NCI-H1105 (cell line): ENCODE data around the gene MAG.
"Not testable (repeated sequence)": the region's sequence is repeated elsewhere in the genome, so short reads cannot be mapped to it uniquely, and the experiment has no call there.

Source experiments
- DNase-seq: peaks from one replicate; lab custom pipeline; 2025; lab: John Stamatoyannopoulos, UW

The MAG gene

DNA sequence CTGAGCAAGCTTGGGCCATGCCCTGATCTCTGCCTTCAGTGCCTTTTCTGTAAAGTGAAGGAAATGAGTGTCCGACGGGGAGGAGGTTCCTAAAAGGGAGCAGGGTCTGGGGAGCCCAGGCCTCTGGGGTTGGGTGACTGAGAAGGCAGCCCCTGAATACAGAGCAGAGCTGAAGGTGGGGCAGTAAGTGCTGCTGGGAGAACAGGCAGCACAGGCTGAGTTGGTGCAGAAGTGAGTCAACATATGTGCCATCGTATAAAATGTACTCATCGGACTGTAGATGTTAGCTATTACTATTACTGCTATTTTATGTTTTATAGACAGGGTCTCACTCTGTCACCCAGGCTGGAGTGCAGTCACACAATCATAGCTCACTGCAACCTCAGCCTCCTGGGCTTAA, 10.7 kb upstream of the MAG start:
- no peak for DNase-seq

DNA sequence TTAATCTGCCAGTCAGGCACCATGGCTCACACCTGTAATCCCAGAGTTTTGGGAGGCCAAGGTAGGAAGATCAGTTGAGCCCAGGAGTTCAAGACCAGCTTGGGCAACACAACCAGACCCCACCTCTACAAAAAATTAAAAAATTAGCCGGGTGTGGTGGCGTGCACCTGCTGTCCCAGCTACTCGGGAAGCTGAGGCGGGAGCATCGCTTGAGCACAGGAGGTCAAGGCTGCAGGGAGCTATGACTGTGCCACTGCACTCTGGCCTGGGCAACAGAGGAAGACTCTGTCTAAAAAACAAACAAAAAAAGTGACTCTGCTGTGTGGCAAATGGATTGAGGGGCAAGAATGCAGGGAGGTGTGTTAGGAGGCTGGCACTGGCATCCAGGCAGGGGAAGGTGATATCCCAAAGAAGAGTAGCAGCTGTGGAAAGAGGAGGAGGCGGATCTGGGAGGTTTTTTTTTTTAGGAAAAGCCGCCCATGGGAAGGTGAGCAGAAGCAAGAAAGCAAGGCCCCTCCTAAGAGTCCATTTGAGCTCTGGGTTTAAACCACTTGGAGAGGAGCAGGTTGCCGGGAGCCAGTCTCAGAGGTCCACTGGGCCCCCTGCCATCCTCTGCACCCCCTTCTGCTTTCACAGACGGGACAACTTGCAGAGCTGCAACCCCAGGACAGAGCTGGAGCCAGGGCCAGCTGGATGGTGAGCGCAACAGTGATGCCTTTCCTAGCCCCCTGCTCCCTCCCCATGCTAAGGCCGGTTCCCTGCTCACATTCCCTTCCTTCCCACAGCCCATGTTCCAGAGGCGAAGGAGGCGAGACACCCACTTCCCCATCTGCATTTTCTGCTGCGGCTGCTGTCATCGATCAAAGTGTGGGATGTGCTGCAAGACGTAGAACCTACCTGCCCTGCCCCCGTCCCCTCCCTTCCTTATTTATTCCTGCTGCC, 7.5 kb upstream of the MAG start:
- no peak for DNase-seq

DNA sequence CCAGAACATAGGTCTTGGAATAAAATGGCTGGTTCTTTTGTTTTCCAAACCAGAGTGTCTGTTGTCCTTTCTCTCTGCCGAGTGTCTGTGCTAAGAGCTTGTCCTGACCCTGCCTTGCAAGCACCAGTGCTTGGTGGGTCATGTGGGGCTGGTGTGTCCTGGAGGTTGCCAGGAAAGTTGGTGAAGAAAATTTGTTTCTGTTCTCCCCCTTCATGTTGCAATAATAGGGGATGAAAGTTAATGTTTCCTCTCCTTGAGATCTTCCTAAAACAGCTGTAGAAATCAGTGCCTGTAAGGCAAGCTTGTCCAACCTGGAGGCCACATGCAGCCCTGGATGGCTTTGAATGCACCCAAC, 6.9 kb upstream of the MAG start:
- DNase-seq: no peak

DNA sequence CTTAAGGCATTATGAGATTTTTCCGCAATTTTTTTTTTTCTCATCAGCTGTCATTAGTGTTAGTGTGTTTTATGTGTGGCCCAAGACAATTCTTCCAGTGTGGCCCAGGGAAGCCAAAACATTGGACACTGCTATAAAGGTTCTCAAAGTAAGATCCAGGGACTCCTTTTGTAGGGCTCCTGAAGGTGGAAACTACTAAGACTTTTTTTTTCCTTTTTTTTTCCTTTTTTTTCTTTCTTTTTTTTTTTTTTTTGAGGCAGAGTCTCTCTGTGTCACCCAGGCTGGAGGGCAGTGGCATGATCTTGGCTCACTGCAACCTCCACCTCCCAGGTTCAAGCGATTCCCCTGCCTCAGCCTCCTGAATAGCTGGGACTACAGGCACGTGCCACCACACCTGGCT, 6.5 kb upstream of the MAG start:
- DNase-seq: not testable (repeated sequence)

DNA sequence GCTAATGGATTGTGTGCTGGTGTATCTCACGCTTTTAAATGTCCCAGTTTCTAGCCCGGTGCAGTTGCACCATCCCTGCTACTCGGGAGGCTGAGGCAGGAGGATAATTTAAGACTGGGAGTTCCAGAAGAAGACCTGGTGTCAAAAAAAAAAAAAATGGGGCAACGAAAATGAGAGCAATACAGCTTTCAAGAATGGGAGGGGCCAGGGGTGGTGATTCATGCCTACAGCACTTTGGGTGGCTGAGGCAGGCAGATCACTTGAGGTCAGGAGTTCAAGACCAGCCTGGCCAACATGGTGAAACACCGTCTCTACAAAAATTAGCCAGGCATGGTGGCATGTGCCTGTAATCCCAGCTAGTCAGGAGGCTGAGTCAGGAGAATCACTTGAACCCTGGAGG, 5.9 kb upstream of the MAG start:
- DNase-seq: not testable (repeated sequence)

DNA sequence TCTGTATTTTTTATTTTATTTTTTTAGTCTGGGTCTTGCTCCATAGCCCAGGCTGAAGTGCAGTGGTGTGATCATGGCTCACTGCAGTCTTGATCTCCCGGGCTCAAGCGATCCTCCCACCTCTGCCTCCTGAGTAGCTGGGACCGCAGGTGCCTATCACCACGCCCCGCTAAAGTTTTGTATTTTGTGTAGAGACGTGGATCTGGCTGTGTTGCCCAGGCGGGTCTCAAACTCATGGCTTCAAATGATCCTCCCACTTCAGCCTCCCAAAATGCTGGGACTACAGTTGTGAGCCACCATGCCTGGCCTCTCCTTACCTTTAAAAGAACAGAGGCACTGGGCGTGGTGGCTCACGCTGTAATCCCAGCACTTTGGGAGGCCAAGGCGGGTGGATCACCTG, 4.2 kb upstream of the MAG start:
- DNase-seq: no peak

DNA sequence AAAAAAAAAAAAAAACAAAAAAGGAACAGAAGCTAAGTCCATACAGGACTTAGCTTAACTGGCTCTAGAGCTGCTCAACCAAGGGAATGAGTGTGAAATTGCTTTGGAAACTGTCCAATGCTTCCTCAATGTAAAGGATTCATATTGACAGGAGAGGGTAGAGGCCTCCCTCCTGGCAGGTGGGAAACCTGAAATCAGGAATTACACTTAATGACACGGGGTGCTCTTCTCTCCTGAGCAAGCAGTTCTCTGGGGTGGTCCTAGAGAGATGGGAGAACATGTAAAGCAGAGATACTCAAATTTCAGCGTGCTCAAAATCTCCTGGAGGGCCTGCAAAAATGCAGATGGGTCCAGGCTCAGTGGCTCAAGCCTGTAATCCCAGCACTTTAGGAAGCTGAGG, 3.6 kb upstream of the MAG start:
- no peak for DNase-seq

DNA sequence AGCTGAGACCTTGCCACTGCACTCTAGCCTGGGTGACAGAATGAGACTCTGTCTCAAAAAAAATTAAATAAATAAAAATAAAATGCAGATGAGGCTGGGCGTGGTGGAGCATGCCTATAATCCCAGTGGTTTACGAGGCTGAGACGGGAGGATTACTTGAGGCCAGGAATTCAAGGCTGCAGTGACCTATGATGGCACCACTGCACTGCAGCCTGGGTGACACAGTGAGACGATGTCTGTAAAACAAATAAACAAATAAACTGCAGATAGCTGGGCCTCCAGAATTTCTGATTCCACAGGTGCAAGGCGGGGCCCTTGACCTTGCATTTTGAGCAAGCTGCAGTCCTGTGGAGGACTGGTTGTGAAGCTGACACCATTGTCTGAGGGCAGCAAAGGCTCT, 3.1 kb upstream of the MAG start:
- DNase-seq: no peak

DNA sequence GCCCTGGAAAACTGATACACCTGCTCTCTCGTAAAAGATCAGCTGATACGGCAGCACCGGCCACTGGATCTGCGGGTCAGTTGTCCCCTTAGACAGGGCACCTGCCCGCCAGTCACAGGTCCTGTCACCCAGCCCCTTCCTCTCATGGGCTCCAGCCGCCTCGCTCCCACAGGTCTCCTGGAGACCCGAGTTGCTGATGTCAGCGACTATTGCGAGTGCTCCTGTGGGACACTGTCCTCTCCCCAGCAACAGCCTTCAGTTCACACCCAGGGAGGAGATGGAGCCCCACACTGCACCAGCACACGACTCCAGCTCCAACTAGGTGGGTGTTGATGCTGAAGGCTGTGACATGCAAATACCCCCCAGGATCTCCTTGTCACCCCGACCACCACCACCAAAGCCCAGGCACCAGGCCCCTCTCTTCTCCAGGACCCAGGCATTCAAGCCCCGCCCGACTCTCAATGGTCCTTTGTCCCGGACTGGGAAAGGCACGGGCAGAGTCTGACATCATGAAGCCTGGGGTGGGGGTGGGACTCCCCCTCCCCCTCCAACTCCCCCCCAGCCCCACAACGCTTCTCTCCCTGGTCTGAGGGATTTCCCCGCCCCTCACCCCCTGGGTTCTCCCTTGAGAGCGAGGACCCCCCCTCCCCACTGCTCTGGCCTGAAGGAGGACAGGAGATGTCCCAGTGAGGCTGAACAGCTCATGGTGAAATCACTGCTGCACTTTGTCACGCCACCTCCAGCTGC, 1.4 kb upstream of the MAG start:
- DNase-seq: no peak

DNA sequence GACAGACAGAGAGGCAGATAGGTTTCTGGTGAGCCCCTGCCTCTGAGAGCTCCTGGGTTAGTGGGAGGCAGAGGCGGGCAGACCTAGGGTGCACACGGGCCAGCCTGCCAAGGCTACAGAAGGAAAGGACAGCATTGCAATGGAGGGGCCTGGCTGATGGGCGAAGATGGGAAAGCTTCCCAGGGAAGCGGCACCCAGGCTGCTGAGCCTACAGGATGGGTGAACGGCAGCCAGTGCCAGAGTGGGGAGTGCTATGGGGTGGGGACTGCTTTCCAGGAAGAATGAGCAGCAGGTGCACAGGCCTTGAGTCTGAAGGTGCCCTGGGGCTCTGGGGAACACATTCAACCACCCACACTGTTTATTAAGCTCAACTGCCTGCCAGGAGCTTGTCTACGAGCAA, 702 bp upstream of the MAG start:
- no peak for DNase-seq

DNA sequence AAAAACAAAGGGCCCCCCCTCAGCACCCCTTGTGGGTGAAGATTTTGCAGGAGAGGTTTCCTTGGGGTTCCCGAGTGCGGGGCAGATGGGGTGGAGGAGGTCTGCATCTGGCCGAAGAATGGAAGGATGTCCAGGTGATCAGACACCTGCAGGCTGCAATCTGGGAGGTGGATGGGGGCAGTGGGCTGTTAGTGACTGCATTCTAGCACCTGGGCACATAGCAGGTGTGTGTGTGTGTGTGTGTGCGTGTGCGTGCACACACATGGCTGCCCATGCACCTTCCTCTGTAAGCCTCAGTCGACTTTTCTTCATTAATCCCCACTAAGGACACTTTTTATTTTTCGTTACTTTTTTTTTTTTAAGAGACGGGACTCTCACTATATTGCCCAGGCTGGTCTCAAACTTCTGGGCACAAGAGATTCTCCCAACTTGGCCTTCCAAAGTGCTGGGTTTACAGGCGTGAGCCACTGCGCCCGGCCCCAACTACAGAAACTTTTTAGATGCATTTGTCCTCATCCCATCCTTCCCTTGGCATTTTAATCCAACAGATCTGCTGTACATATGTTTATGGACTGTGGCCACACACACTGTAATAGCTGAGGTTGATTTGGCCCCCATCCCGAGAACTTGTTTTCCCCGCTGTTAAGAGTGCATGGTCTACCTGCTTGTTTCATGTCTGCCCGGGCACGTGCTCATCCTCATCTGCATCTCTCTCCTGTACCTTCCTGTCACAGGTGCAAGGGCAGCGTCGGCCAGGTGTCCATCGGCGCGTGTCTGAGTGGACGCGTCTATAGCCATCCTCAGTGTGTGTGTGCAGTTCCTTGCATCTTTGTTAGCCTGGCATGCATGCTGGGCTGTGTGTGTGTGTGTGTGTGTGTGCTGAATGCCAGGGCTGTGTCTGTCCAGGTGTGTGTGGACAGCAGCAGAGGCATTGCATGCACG, 731 bp downstream of the MAG start:
- no peak for DNase-seq

DNA sequence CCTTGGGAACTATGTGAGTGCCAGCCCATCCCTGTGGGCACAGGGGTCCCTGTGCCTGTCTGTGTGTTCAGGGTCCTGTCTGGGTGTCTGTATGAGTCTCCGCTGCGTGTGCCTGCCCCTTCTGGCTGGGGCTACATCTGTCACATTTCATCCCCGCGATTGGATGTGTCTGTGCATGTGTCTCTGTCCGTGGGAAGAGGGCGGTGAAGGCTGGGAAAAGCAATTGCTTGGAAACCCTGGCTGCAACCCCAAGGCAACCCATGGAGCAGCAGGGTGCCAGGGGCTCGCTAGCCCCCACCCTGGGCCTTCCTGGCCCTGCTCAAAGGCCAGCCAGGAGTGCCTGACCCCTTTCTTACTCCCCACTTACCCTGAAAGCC, 1.4 kb downstream of the MAG start:
- DNase-seq: no peak

DNA sequence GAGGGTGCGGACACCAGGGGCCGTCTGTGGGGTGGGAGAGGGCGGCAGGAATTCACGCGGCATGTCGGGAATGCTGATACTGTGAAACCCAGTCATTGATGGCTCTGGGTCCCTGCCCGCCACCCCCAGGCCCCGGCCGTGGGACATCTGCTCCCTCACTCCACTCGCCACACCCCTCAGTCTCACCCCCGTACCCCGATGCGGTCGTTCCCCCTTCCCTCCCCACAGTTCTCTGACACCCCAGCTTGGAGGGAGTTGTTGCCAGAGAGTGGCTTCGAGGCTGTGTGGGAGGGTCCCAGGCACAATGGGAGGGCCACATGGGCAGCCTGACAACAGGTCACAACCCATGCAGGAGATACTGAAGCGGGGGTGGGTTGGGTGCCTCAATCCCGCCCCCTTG, 1.8 kb downstream of the MAG start:
- no peak for DNase-seq

DNA sequence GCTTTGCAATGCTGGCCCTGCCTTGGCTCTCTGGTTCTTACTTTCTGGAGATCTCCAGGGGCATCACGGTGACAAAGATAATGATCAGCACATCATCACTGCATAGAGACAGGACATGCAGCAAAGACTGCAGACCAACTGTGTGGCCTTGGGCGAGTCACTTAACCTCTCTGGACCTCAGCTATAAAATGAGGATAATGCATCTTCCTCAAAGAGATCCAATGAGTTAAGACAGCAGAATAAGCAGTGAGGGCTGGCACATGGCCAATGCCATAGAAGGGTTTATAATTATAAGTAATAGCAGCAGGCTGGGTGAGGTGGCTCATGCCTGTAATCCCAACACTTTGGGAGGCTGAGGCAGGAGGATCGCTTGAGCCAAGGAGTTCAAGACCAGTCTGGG, 2.4 kb downstream of the MAG start:
- no peak for DNase-seq

DNA sequence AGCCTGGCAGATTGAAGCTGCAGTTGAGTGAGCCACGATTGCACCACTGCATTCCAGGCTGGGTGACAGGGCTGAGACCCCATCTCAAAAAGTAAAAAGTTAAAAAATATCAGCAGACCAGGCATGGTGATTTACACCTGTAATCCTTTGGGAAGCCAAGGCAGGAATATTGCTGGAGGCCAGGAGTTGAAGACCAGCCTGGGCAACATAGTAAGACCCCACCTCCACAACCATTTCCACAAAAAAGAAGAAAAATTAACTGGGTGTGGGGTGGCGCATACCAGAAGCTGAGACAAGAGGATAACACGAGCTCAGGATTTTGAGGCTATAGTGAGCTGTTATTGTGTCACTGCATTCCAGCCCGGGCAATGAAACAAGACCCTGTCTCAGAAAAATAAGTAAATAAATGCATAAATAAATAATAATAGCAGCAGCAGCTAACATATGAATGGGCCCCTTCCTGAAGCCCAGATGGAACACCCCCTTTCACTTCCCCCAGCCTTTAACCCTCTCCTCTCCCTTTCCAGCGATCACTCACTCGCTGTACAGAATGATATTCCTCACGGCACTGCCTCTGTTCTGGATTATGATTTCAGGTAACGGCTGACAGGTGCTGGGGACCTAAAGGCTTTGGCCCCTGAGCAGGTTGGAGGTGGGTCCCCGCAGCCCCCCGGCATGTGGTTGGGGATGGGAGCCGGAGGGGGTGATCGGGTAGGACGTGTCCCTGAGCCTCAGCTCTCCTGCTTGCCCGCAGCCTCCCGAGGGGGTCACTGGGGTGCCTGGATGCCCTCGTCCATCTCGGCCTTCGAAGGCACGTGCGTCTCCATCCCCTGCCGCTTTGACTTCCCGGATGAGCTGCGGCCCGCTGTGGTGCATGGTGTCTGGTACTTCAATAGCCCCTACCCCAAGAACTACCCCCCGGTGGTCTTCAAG, 3.2 kb downstream of the MAG start:
- DNase-seq: no peak

DNA sequence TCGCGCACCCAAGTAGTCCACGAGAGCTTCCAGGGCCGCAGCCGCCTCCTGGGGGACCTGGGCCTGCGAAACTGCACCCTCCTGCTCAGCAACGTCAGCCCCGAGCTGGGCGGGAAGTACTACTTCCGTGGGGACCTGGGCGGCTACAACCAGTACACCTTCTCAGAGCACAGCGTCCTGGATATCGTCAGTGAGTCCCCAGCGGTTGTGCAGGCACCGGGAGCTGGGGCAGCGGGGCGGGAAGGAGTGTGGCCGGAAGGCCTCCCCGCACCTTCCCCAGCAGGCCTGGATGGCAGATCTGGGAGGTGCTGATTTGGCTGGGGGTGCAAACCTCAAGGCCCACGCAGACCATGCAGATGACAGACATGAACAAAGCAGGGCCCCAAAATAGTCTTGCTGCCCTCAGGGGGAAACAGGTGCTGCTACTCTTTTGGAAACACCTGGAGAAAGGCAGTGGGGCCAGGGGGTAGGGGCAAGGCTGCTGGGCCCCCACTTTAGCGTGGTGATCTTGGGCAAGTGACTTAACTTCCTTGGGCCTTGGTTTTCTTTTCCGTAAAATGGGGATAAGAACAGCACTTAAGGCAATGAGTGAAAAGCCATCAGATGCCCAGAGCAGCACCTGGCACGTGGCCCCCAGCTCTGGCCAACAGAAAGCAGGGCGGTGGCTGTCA, 4.0 kb downstream of the MAG start:
- no peak for DNase-seq

DNA sequence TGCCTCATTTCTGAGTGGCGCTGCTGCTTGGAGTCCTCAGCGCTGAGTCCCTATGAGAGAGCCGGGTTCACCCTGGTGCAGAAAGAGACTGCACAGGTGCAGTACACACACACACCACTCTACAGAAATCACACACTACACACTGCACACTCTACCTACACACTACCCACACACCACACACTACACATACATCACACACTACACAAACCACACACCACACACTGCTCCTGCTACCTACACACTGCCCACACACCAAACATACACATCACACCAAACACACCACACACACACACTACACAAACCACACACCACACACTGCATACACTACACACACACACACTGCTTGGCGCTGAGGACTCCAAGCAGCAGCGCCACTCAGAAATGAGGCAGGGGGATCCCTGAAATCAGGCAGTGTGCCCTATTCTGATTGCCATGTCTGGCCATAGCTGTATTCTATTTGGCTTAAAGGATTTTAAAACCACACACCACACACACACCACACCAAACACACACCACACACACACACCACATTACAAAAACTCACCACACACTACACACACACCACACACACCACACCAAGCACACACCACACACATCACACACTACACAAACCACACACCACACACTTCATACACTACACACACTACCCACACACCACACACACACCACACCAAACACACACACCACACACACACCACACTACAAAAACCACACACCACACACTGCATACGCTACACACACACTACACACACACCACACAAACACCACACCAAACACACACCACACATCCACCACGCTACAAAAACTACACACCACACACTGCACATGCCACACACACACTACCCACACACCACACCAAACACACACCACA, 4.9 kb downstream of the MAG start:
- no peak for DNase-seq

DNA sequence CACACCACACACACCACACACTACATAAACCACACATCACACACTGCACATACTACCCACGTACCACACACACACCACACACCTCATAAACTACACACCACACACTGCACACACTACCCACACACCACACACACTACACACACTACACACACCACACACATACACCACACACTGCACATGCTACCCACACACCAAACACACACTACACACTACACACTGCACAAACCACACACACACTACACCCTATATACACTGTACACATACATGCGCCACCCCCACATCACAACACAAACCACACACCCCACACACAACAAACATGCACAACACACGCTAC, 5.5 kb downstream of the MAG start:
- DNase-seq: no peak

DNA sequence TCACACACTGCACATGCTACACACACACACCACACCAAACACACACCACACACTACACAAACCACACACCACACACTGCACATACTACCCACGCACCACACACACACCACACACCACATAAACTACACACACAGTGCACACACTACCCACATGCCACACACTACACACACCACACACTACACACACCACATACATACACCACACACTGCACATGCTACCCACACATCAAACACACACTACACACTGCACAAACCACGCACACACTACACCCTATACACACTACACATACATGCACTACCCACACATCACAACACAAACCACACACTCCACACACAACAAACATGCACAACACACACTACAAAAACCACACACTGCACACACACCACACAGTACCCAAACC, 6.0 kb downstream of the MAG start:
- DNase-seq: no peak

DNA sequence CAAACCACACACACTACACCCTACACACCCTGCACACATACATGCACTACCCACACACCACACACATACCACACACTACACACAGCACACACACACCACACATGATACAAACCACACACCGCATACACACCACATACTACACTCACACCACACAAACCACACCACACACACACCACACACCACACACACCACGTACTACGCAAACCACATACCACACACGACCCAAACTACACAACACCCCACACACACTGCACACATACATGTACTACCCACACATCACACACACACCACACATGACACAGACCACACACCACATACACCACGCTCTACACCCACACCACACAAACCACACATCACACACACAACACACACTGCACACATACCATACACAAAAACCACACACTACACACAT, 6.6 kb downstream of the MAG start:
- DNase-seq: no peak
